GM23248 (cell line): ENCODE results near the gene COPS9.

Experiments used
- EZH2 ChIP-seq: fragments of 200-600 bp; sonication (generic); IDR thresholded peaks from 2 replicates; pipeline ENCODE4 v1.6.1; 2018; ENCODE audit warnings: antibody characterized with exemption, mild to moderate bottlenecking; ENCODE audit not compliant: insufficient read depth, poor library complexity, severe bottlenecking
- EZH2phosphoT487 ChIP-seq: fragments of 200-600 bp; sonication (generic); IDR thresholded peaks from 2 replicates; pipeline ENCODE4 v1.6.1; 2018; ENCODE audit warnings: antibody characterized with exemption, moderate library complexity, mild to moderate bottlenecking, low read depth; ENCODE audit not compliant: insufficient read depth

GRCh38 chr2:240128608-240129145 is 7.4 kb downstream of the COPS9 start:
- no peak for TF ChIP-seq EZH2
- no peak for TF ChIP-seq EZH2phosphoT487
